ENCODE measurements around the gene CPA4.

CPA4 gene

DNA sequence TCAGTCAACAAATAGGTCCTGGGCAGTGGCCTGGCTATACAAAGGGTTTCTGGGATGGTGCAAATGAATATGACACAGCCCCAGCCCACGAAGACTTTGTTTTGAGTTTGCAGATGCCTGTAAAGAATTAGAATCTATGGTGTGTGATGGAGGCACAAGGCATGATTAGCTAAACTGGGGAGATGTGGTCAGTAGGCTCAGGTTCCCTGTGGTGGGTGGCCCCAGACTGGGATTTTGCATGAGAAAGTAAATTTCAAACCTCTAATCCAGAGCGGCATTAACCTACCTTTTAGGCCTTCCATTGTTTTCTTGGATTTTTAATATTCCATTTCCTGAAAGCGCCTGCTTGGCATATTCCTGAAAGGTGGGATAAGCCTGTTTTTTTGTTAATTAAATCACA lies 45.3 kb downstream of the CPA4 start:
- ChIA-PET POLR2A (no interaction called here), CTCF (interaction anchor here (1.1 to 1.5 kb wide), 2 partner anchors 8 to 149 kb away, joined by 3 to 4 read pairs; no protein-coding TSS in a partner anchor)
- DNase-seq (ENCODE audit: extremely low spot score) = no peak
- TF ChIP-seq, protein P1, sequence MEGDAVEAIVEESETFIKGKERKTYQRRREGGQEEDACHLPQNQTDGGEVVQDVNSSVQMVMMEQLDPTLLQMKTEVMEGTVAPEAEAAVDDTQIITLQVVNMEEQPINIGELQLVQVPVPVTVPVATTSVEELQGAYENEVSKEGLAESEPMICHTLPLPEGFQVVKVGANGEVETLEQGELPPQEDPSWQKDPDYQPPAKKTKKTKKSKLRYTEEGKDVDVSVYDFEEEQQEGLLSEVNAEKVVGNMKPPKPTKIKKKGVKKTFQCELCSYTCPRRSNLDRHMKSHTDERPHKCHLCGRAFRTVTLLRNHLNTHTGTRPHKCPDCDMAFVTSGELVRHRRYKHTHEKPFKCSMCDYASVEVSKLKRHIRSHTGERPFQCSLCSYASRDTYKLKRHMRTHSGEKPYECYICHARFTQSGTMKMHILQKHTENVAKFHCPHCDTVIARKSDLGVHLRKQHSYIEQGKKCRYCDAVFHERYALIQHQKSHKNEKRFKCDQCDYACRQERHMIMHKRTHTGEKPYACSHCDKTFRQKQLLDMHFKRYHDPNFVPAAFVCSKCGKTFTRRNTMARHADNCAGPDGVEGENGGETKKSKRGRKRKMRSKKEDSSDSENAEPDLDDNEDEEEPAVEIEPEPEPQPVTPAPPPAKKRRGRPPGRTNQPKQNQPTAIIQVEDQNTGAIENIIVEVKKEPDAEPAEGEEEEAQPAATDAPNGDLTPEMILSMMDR (IDR thresholded peaks at IDR 0.05; ENCODE audit: control extremely low read depth, extremely low read depth, low read depth, missing control alignments) = no peak

DNA sequence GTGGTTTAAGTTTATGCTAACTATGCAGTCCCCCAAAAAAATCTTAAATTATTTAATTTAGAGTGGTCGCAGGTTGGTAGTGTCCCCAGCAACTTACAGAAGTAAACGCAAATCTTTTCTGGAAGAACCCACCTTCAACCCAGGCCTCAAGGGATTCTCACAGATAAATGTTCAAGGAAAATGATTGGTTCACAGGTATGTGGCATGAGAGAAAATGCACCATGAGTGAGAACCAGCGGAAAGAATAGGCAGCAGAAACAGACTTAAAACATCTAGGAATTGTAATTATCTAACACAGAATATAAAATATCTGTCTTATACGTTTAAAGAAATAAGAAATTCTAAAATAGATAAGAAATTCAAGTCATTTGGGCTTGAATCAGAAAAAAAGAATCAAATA lies 48.9 kb downstream of the CPA4 start:
- TF ChIP-seq, protein P1 (IDR thresholded peaks at IDR 0.05; ENCODE audit: control extremely low read depth, extremely low read depth, low read depth, missing control alignments) = no peak
- DNase-seq (ENCODE audit: extremely low spot score) = no peak
- ChIA-PET POLR2A (no interaction called here), CTCF (interaction anchor here (1.0 kb wide), 2 partner anchors 14 to 17 kb away, joined by 3 read pairs; no protein-coding TSS in a partner anchor)

DNA sequence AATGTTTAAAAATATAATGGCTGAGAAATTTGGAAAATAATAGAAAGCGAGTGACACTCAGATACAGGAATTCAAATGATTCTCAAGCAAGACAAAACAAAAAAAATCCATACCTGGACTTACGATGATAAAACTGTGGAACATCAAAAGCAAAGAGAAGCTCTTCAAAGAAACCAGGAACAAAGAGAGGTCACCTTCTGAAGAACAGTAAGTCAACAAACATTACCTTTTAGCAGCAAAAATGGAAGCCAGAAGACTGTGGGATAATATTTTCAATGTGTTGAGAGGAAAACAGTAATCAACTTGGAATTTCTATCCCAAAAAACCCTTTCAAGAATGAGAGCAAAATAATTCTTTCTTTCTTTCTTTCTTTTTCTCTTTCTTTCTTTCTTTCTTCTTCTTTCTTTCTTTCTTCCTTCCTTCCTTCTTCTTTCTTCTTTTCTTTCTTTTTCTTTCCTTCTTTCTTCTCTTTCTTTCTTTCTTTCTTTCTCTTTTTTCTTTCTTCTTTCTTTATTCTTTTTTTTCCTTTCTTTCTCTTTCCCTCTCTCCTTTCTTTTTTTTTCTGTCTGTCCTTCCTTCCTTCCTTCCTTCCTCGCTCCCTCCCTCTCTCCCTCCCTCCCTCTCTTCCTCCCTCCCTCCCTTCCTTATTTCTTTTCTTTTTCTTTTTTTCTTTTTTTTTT lies 49.9 kb downstream of the CPA4 start:
- TF ChIP-seq, protein P1 (IDR thresholded peaks at IDR 0.05; ENCODE audit: control extremely low read depth, extremely low read depth, low read depth, missing control alignments) = no peak
- ChIA-PET CTCF (interaction anchor here (0.9 kb wide), 1 partner anchor 14 kb away, joined by 3 read pairs; no protein-coding TSS in a partner anchor), POLR2A (no interaction called here)
- DNase-seq (ENCODE audit: extremely low spot score) = no peak

DNA sequence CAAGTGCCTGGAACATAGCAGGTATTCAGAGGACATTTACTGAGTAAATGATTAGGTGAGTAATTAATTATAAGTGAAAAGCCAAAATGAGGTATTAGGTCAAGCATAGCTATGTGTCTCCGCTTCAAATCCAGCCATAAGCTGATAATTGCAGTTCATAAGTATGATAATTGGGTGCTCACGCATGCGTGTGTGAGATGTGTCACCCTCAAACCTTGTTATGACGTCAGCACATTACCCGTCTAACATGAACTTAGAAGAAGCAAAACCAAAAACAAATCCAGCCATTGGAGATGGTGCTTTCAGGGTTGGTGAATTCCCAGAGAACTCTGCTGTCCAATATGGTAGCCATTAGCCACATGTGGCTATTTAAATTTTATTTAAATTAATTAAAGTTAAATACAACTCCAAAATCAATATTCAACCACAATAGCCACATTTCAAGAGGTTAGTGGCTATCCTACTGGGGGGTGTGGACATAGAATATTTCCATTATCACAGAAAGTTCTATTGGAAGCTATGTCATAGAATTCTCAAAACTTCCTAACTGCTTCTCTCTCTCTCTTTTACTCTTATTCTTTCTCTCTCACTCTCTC lies 51.4 kb downstream of the CPA4 start, which contains the start of gene CPA5:
TSS of gene CPA5 (plus strand) at position 546 of the 596 bp plus-strand sequence. CDS start 1,670 bp downstream, outside the sequence.
- CTCF ChIA-PET = interaction anchor here (0.9 to 1.4 kb wide), 2 partner anchors 12 to 139 kb away, joined by 3 read pairs; partner anchors contain the start of gene TMEM209
- POLR2A ChIA-PET = no interaction called here
- DNase-seq (ENCODE audit: extremely low spot score) = no peak
- TF ChIP-seq, protein P1 (IDR thresholded peaks at IDR 0.05; ENCODE audit: control extremely low read depth, extremely low read depth, low read depth, missing control alignments) = no peak

DNA sequence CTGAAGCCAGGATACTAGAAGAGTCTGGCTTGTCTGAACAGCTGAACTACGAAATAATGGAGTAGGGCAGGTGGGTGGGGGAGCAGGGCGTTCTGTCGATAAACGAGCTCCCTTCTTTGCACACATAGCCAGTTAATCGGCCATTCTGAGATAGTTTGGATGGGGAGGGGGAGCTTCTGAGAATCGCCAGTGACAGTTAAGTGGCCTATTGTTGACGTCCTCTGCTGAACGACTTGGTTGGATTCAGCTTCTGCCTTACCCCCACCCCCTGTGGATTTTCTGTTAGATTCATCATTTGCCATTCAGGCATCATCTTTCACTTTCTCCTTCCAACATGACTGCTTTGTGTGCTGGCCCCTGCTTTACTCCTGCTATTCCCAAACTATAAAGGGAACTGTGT lies 52.2 kb downstream of the CPA4 start:
- CTCF ChIA-PET = interaction anchor here (0.8 to 1.4 kb wide), 4 partner anchors 13 to 140 kb away, joined by 3 read pairs; partner anchors contain the start of genes CPA4 and TMEM209
- TF ChIP-seq, protein P1 (IDR thresholded peaks at IDR 0.05; ENCODE audit: control extremely low read depth, extremely low read depth, low read depth, missing control alignments) = no peak
- no peak for DNase-seq (ENCODE audit: extremely low spot score)
- POLR2A ChIA-PET = no interaction called here

DNA sequence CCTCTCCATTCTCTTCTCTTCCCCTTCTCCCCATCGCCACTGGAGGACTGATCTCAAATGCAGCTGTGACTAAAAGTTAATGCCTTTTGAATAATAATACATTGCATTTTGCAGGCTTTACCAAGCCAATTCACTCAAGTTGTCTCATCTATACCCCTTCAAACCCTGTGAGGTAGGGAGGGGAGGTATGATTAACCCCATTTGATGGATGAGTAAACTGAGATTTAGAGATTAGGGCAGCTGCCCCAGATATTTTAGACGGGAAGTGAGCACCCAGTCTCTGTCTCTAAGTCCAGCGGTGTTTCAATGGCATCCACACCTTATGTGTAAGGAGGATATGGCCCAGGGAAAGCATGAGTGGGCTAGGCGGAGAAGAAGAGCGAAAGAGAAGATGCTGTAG lies 52.8 kb downstream of the CPA4 start:
- DNase-seq (ENCODE audit: extremely low spot score) = no peak
- TF ChIP-seq, protein P1 (IDR thresholded peaks at IDR 0.05; ENCODE audit: control extremely low read depth, extremely low read depth, low read depth, missing control alignments) = no peak
- POLR2A ChIA-PET = no interaction called here
- CTCF ChIA-PET = interaction anchor here (0.8 to 1.4 kb wide), 4 partner anchors 8 to 141 kb away, joined by 3 read pairs; partner anchors contain the start of genes CPA4 and TMEM209

All from GM10248 (cell line).